KMS-11 (cell line): Measurements from ENCODE around the gene TBC1D23.
"Not testable (repeated sequence)": the region's sequence is repeated elsewhere in the genome, so short reads cannot be mapped to it uniquely, and the experiment has no call there.

Experiments used
- H2AFZ ChIP-seq: fragments of 200-600 bp; sonication (generic); 2 replicates; pipeline ENCODE4 v1.6.1; 2016; ENCODE audit warnings: antibody characterized with exemption, mixed run types, low read depth
- H3K27ac ChIP-seq: fragments of 200-600 bp; sonication (generic); 2 replicates; pipeline ENCODE4 v1.6.1; 2016; ENCODE audit warnings: mild to moderate bottlenecking, mixed run types
- H3K27me3 ChIP-seq: fragments of 200-600 bp; sonication (generic); 2 replicates; pipeline ENCODE4 v1.6.1; 2017; ENCODE audit warnings: mild to moderate bottlenecking, low read depth, mixed run types, moderate library complexity; ENCODE audit not compliant: insufficient read depth
- H3K36me3 ChIP-seq: fragments of 200-600 bp; sonication (generic); 2 replicates; pipeline ENCODE4 v1.6.1; 2017; ENCODE audit warnings: mild to moderate bottlenecking, mixed run types; ENCODE audit not compliant: insufficient read depth
- H3K4me1 ChIP-seq: fragments of 200-600 bp; sonication (generic); 2 replicates; pipeline ENCODE4 v1.6.1; 2016; ENCODE audit warnings: mild to moderate bottlenecking, low read depth, mixed run types; ENCODE audit not compliant: poor library complexity, severe bottlenecking
- H3K4me2 ChIP-seq: fragments of 200-600 bp; sonication (generic); 2 replicates; pipeline ENCODE4 v1.7.0; 2016; ENCODE audit warnings: mild to moderate bottlenecking, mixed run types
- H3K4me3 ChIP-seq: fragments of 200-600 bp; sonication (generic); IDR thresholded peaks from 2 replicates; pipeline ENCODE4 v1.6.1; 2017; ENCODE audit warnings: low read depth, low read length, mixed read lengths; ENCODE audit not compliant: insufficient read depth
- H3K79me2 ChIP-seq: fragments of 200-600 bp; sonication (generic); 2 replicates; pipeline ENCODE4 v1.6.1; 2016; ENCODE audit warnings: low read depth, mixed run types; ENCODE audit not compliant: insufficient read depth
- H3K9ac ChIP-seq: fragments of 200-600 bp; sonication (generic); 2 replicates; pipeline ENCODE4 v1.6.1; 2016; ENCODE audit warnings: mild to moderate bottlenecking, mixed run types
- H4K20me1 ChIP-seq: fragments of 200-600 bp; sonication (generic); 2 replicates; pipeline ENCODE4 v1.6.1; 2016; ENCODE audit warnings: mild to moderate bottlenecking, mixed run types; ENCODE audit not compliant: insufficient read depth
- CTCF ChIP-seq: fragments of 200-600 bp; sonication (generic); conservative IDR thresholded peaks from 2 replicates; pipeline ENCODE4 v1.6.1; 2017; ENCODE audit warnings: low read depth, mild to moderate bottlenecking, antibody characterized with exemption, low read length, moderate library complexity, mixed read lengths

The TBC1D23 gene

GRCh38 chr3:100325827-100326226, 65.0 kb downstream of the TBC1D23 start:
- Histone ChIP-seq H3K4me2 (no peak overlapping the region), H3K27me3 (no peaks in the 10 kb centered on the region), H2AFZ (no peak overlapping the region), H3K4me3 (no peak overlapping the region), H4K20me1 (no peaks in the 10 kb centered on the region), H3K27ac (no peak overlapping the region), H3K9ac (no peak overlapping the region), H3K36me3 (no peaks in the 10 kb centered on the region), H3K4me1 (no peaks in the 10 kb centered on the region), H3K79me2 (no peaks in the 10 kb centered on the region)
- TF ChIP-seq CTCF: no peak

GRCh38 chr3:100327377-100327776, 66.6 kb downstream of the TBC1D23 start:
- H3K27ac ChIP-seq, H2AFZ ChIP-seq, H3K9ac ChIP-seq, H4K20me1 ChIP-seq, H3K4me2 ChIP-seq, H3K27me3 ChIP-seq, H3K4me3 ChIP-seq, H3K4me1 ChIP-seq, H3K36me3 ChIP-seq, H3K79me2 ChIP-seq: not testable (repeated sequence)

GRCh38 chr3:100329800-100330489, 69.2 kb downstream of the TBC1D23 start:
- Histone ChIP-seq H3K4me1 (no peaks in the 10 kb centered on the region), H3K4me3 (no peak overlapping the region), H4K20me1 (no peaks in the 10 kb centered on the region), H3K9ac (no peak overlapping the region), H3K27ac (no peak overlapping the region), H3K27me3 (no peaks in the 10 kb centered on the region), H3K79me2 (no peaks in the 10 kb centered on the region), H2AFZ (no peak overlapping the region), H3K4me2 (no peak overlapping the region), H3K36me3 (no peaks in the 10 kb centered on the region)
- TF ChIP-seq CTCF: no peak

GRCh38 chr3:100330651-100331050, 69.9 kb downstream of the TBC1D23 start:
- H3K27ac ChIP-seq: no peak overlapping the region
- H3K4me1 ChIP-seq: peaks cover 4% of the 10 kb centered on the region
- no peaks in the 10 kb centered on the region for H3K36me3 ChIP-seq
- no peak for TF ChIP-seq CTCF
- no peaks in the 10 kb centered on the region for H4K20me1 ChIP-seq
- H2AFZ ChIP-seq: no peak overlapping the region
- no peak overlapping the region for H3K4me3 ChIP-seq
- H3K27me3 ChIP-seq: no peaks in the 10 kb centered on the region
- H3K9ac ChIP-seq: no peak overlapping the region
- H3K4me2 ChIP-seq: no peak overlapping the region
- no peaks in the 10 kb centered on the region for H3K79me2 ChIP-seq

- peaks cover 6% of the 10 kb centered on the region for H3K4me1 ChIP-seq
- no peaks in the 10 kb centered on the region for H3K36me3 ChIP-seq
- H3K27me3 ChIP-seq: no peaks in the 10 kb centered on the region
- no peak for TF ChIP-seq CTCF
- H4K20me1 ChIP-seq: no peaks in the 10 kb centered on the region
- no peaks in the 10 kb centered on the region for H3K79me2 ChIP-seq
- no peak overlapping the region for H3K4me3 ChIP-seq
- H2AFZ ChIP-seq: no peak overlapping the region
- H3K9ac ChIP-seq: no peak overlapping the region
- H3K27ac ChIP-seq: no peak overlapping the region
- no peak overlapping the region for H3K4me2 ChIP-seq
These were observed 70.9 kb downstream of the TBC1D23 start for GRCh38 chr3:100331660-100332059.
